ENCODE results near the gene ARAP3. TPM values are rescaled to one million over a fixed set of nuclear protein-coding genes. Genes with fewer than 3 reads are reported as not detected.

Gene ARAP3
- total and polyA plus RNA-seq, 4 donors: 2.8 to 11.6 (median 8.4) TPM

DNA sequence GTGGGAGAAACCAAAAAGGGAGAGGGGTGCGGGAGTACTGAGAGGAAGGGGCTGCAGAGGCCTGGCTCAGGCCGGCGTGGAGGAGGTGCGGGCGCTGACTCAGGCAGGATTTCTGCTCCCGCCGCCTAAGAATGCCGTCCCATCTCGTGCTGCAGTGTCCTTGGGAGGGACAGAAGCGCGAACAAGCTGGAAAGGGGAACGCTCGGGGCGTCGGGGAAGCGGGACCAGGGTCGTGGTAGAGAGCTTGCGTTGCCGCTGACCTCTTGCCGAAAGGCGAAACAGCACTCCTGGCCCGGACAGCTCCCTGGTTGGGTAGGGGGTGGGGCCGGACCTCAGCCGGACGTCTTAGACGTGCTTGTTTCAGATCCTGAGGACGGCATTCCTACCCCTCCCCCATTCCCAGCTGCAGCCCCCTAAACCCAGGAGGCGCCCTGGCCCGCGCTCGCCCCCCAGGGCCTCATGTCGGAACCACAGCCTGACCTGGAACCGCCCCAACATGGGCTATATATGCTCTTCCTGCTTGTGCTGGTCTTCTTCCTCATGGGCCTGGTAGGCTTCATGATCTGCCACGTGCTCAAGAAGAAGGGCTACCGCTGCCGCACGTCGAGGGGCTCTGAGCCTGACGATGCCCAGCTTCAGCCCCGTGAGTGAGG, 44.1 kb downstream of the ARAP3 start:
- WGBS (ENCODE audit: insufficient coverage): 4% methylated on average over 38 of the region's 40 CpGs
- H3K36me3 ChIP-seq (ENCODE audit: control insufficient read depth, insufficient read depth, low read length): peaks cover 26% of the 10 kb centered on the region
- DNase-seq (ENCODE audit: low read depth in 4 of 6, low spot score in 6 of 6): peak in 2 of 6 donors; percentile 50 to 55
- H3K27me3 ChIP-seq (ENCODE audit: control insufficient read depth, insufficient read depth, low read length): peaks cover 16% of the 10 kb centered on the region
- no peak overlapping the region for H3K27ac ChIP-seq (ENCODE audit: low read depth, low read length)
- peak overlapping the region; percentile 87 for H3K4me3 ChIP-seq (ENCODE audit: low read depth, low read length)
- H3K9me3 ChIP-seq (ENCODE audit: control insufficient read depth, insufficient read depth, low read length): no peaks in the 10 kb centered on the region
- H3K4me1 ChIP-seq (ENCODE audit: control insufficient read depth, insufficient read depth, low read length): peaks cover 40% of the 10 kb centered on the region

- peak overlapping the region; percentile 47 for H3K27ac ChIP-seq (ENCODE audit: low read depth, low read length)
- peaks cover 16% of the 10 kb centered on the region for H3K27me3 ChIP-seq (ENCODE audit: control insufficient read depth, insufficient read depth, low read length)
- H3K9me3 ChIP-seq (ENCODE audit: control insufficient read depth, insufficient read depth, low read length): no peaks in the 10 kb centered on the region
- peak overlapping the region; percentile 87 for H3K4me3 ChIP-seq (ENCODE audit: low read depth, low read length)
- H3K36me3 ChIP-seq (ENCODE audit: control insufficient read depth, insufficient read depth, low read length): peaks cover 26% of the 10 kb centered on the region
- peak in 2 of 6 donors; percentile 61 to 81 for DNase-seq (ENCODE audit: low read depth in 4 of 6, low spot score in 6 of 6)
- peaks cover 40% of the 10 kb centered on the region for H3K4me1 ChIP-seq (ENCODE audit: control insufficient read depth, insufficient read depth, low read length)
- under 1% methylated on average over 57 of the region's 63 CpGs for WGBS (ENCODE audit: insufficient coverage)
These were observed 44.8 kb downstream of the ARAP3 start for GRCh38 chr5:141637123-141637766.

DNA sequence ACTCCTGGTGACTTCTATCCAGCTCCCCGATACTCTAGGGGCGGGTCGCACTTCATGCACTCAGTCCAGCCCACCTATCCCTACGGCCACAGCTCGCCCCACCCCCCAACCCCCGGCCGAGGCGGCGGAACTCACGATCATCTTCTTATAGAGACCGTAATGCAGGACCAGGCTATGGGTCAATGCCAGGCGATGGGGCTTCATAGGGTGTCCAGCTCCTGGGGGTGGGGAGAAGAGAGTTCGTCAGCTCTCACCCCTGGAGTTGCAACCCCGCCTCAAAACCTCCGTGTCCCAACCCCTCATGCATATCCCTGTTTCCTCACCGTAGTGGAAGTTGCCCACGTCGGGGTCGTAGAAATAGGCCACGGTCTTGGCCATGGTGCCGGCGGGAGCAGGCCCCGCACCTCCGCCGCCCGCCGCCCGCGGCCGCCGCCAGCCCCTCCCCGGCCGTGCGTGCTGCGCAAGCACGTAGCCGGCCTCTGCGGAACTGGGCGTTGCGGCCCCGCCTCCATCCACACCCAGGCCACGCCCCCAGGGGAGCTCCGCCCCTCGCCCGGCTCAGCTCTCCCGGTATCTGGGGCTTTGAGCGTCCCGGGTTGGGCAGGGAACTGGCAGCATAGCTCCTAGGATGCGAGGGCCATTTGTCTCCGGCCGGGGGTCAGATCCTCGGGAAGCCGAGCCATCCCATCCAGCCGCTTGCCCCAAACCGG, 45.5 kb downstream of the ARAP3 start, which contains the start of the genes HDAC3 and RELL2:
TSS of gene HDAC3 (minus strand) at position 437 of the 710 bp plus-strand sequence. CDS start at position 378, 59 bp downstream.
TSS of gene RELL2 (plus strand) at position 585 of the 710 bp plus-strand sequence. CDS start 1,229 bp downstream, outside the sequence.
- Histone ChIP-seq H3K27ac (ENCODE audit: low read depth, low read length) (peak within 1 kb of the TSS; percentile 54), H3K9me3 (ENCODE audit: control insufficient read depth, insufficient read depth, low read length) (no peaks in the 10 kb centered on the region), H3K4me3 (ENCODE audit: low read depth, low read length) (peak within 1 kb of the TSS; percentile 87), H3K36me3 (ENCODE audit: control insufficient read depth, insufficient read depth, low read length) (peaks cover 32% of the 10 kb centered on the region), H3K27me3 (ENCODE audit: control insufficient read depth, insufficient read depth, low read length) (peaks cover 16% of the 10 kb centered on the region), H3K4me1 (ENCODE audit: control insufficient read depth, insufficient read depth, low read length) (peaks cover 40% of the 10 kb centered on the region)
- WGBS (ENCODE audit: insufficient coverage): under 1% methylated on average over 45 of the region's 55 CpGs
- peak; percentile 78 to 97 (median 86) for DNase-seq (ENCODE audit: low read depth in 4 of 6, low spot score in 6 of 6)

DNA sequence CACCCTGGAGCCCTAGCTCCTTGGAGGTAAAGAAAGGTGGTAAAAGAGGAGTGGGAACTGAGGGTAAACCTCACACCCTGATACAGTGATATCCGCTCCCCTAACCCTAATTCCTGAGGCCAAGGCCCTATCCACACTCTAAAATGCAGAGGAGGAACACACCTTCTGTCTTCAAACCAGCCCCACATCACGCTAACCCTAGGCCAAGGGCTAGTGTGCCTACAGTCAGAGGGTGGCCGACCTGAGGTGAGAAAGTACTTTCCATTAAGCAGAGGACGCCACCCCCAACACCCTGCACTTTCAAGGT, 46.0 kb downstream of the ARAP3 start:
- Histone ChIP-seq H3K27ac (ENCODE audit: low read depth, low read length) (no peak overlapping the region), H3K27me3 (ENCODE audit: control insufficient read depth, insufficient read depth, low read length) (peaks cover 16% of the 10 kb centered on the region), H3K36me3 (ENCODE audit: control insufficient read depth, insufficient read depth, low read length) (peaks cover 29% of the 10 kb centered on the region), H3K4me3 (ENCODE audit: low read depth, low read length) (peak overlapping the region; percentile 87), H3K4me1 (ENCODE audit: control insufficient read depth, insufficient read depth, low read length) (peaks cover 40% of the 10 kb centered on the region), H3K9me3 (ENCODE audit: control insufficient read depth, insufficient read depth, low read length) (no peaks in the 10 kb centered on the region)
- DNase-seq (ENCODE audit: low read depth in 4 of 6, low spot score in 6 of 6): no peak
- 20% methylated on average over 4 of the region's 4 CpGs for WGBS (ENCODE audit: insufficient coverage)

DNA sequence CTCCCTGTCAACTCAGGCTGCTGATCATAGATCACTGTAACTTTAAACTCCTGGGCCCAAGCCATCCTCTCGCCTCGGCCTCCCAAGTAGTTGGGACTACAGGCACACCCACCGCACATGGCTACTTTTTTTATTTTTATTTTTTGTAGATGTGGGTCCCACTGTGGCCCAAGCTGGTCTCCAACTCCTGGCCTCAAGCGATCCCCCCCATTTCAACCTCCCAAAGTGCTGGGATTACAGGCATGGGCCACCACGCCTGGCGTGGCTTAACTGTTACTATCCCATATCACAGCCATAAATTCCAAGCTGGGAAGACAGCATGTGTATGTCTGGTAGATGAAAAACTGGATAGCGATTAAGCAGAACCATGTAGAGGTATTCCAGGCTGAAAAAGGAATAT, 46.4 kb downstream of the ARAP3 start:
- Histone ChIP-seq H3K27ac (ENCODE audit: low read depth, low read length) (no peak overlapping the region), H3K9me3 (ENCODE audit: control insufficient read depth, insufficient read depth, low read length) (no peaks in the 10 kb centered on the region), H3K4me1 (ENCODE audit: control insufficient read depth, insufficient read depth, low read length) (peaks cover 39% of the 10 kb centered on the region), H3K27me3 (ENCODE audit: control insufficient read depth, insufficient read depth, low read length) (peaks cover 16% of the 10 kb centered on the region), H3K36me3 (ENCODE audit: control insufficient read depth, insufficient read depth, low read length) (peaks cover 28% of the 10 kb centered on the region), H3K4me3 (ENCODE audit: low read depth, low read length) (peak overlapping the region; percentile 87)
- no CpG with 5 or more reads among the region's 7 CpGs for WGBS (ENCODE audit: insufficient coverage)
- DNase-seq (ENCODE audit: low read depth in 4 of 6, low spot score in 6 of 6): no peak

GRCh38 chr5:141634720-141635119, 47.3 kb downstream of the ARAP3 start:
- 81% methylated on average over 5 of the region's 6 CpGs for WGBS (ENCODE audit: insufficient coverage)
- H3K27ac ChIP-seq (ENCODE audit: low read depth, low read length): no peak overlapping the region
- H3K27me3 ChIP-seq (ENCODE audit: control insufficient read depth, insufficient read depth, low read length): peaks cover 16% of the 10 kb centered on the region
- H3K36me3 ChIP-seq (ENCODE audit: control insufficient read depth, insufficient read depth, low read length): peaks cover 24% of the 10 kb centered on the region
- no peak overlapping the region for H3K4me3 ChIP-seq (ENCODE audit: low read depth, low read length)
- H3K4me1 ChIP-seq (ENCODE audit: control insufficient read depth, insufficient read depth, low read length): peaks cover 36% of the 10 kb centered on the region
- H3K9me3 ChIP-seq (ENCODE audit: control insufficient read depth, insufficient read depth, low read length): no peaks in the 10 kb centered on the region
- DNase-seq (ENCODE audit: low read depth in 4 of 6, low spot score in 6 of 6): no peak

DNA sequence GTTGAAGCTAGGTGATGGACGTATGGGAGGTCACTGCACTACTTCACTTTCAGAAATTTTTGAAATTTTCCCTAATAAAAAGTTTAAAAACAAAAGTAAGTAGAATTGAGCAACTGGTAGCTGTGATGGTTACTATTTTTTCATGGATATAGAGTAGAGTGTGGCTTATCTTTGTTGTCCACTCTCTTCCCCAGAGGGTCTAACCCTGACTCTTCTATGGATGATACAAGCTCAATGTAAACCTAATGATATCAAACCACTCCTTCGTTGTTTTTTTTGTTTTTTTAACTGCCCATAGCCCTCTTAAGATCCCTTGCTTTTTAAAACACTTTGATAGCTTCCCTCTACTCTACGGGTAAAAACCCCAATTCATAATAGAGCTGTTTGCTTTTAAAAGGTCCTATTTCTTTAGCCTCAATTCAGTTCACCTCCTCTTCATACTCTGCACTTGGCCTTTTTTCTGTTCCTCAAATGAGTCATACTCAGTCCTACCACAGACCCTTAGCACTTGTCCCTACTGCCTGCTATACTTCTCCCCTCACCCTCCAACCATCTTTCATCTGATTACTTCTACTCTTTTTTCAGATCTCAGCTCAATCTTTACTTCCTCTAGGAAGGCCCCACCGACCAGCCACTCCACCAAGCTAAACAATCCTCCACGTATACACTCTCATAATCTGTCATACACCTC, 48.0 kb downstream of the ARAP3 start:
- peaks cover 31% of the 10 kb centered on the region for H3K4me1 ChIP-seq (ENCODE audit: control insufficient read depth, insufficient read depth, low read length)

DNA sequence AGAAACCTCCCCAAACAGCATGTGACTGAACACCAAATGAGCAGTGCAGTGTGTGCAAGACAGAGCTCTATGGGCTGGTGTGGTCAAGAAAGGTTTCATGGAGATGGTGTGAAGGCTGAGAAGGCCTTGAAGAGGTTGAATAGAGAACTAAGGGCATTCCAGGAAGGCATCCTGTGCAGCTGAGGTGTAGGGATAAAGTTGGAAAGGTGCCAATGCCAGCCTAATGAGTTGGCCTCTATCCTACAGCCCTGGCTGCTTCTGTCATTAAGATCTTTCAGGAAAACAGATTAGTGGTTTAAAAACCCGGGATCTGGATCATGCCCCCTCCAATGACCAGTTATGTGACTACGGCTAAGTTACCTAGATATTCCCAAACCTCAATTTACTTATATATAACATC, 49.4 kb downstream of the ARAP3 start:
- peaks cover 39% of the 10 kb centered on the region for H3K36me3 ChIP-seq (ENCODE audit: control insufficient read depth, insufficient read depth, low read length)
- no peak for DNase-seq (ENCODE audit: low read depth in 4 of 6, low spot score in 6 of 6)

More for the DNA sequence above, 48.0 kb downstream of the ARAP3 start:
- H3K36me3 ChIP-seq (ENCODE audit: control insufficient read depth, insufficient read depth, low read length): peaks cover 25% of the 10 kb centered on the region
- no peak for DNase-seq (ENCODE audit: low read depth in 4 of 6, low spot score in 6 of 6)
- no peaks in the 10 kb centered on the region for H3K9me3 ChIP-seq (ENCODE audit: control insufficient read depth, insufficient read depth, low read length)
- no peak overlapping the region for H3K27ac ChIP-seq (ENCODE audit: low read depth, low read length)
- peaks cover 16% of the 10 kb centered on the region for H3K27me3 ChIP-seq (ENCODE audit: control insufficient read depth, insufficient read depth, low read length)
- no peak overlapping the region for H3K4me3 ChIP-seq (ENCODE audit: low read depth, low read length)
- 97% methylated on average over 3 of the region's 5 CpGs for WGBS (ENCODE audit: insufficient coverage)

DNA sequence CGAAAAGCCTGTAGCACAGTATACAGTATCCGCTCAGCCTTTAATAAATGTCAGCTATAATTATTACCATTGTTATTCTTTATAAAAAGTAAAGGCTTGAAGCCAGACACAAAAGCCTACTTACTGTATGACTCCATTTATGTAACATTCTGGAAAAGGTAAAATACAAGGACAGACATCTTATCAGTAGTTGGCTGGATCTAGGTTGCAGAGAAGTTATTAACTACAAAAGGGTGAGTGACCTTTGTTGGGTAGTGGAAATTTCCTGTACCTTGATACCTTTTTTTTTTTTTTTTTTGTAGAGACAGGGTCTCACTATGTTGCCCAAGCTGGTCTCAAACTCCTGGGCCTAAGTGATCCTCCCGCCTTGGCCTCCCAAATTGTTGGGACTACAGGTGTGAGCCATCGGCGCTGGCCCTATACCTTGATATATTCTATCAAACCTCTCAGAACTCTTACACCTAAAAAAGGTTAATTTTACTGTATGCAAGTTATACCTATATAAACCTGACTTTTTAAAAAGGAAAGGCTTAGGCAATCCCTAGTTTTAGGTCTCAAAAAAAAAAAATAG, 51.4 kb downstream of the ARAP3 start:
- WGBS (ENCODE audit: insufficient coverage): no CpG with 5 or more reads among the region's 5 CpGs
- peaks cover 6% of the 10 kb centered on the region for H3K4me1 ChIP-seq (ENCODE audit: control insufficient read depth, insufficient read depth, low read length)
- H3K4me3 ChIP-seq (ENCODE audit: low read depth, low read length): no peak overlapping the region
- H3K27ac ChIP-seq (ENCODE audit: low read depth, low read length): no peak overlapping the region
- peaks cover 55% of the 10 kb centered on the region for H3K36me3 ChIP-seq (ENCODE audit: control insufficient read depth, insufficient read depth, low read length)
- H3K27me3 ChIP-seq (ENCODE audit: control insufficient read depth, insufficient read depth, low read length): no peaks in the 10 kb centered on the region
- DNase-seq (ENCODE audit: low read depth in 4 of 6, low spot score in 6 of 6): no peak
- no peaks in the 10 kb centered on the region for H3K9me3 ChIP-seq (ENCODE audit: control insufficient read depth, insufficient read depth, low read length)

More for the DNA sequence above, 49.4 kb downstream of the ARAP3 start:
- Histone ChIP-seq H3K9me3 (ENCODE audit: control insufficient read depth, insufficient read depth, low read length) (no peaks in the 10 kb centered on the region), H3K27ac (ENCODE audit: low read depth, low read length) (no peak overlapping the region), H3K4me1 (ENCODE audit: control insufficient read depth, insufficient read depth, low read length) (peaks cover 21% of the 10 kb centered on the region), H3K4me3 (ENCODE audit: low read depth, low read length) (no peak overlapping the region), H3K27me3 (ENCODE audit: control insufficient read depth, insufficient read depth, low read length) (peaks cover 3% of the 10 kb centered on the region)
- WGBS (ENCODE audit: insufficient coverage): 80% methylated on average over 1 of the region's 2 CpGs

All from spinal cord (tissue), 10 donors.